Hematopoietic multipotent progenitor cell (in vitro differentiated cells): ENCODE measurements around the gene WDR35. TPM values are rescaled to one million over a fixed set of nuclear protein-coding genes. Genes with fewer than 3 reads are reported as not detected.

Experiments
- DNase-seq, 3 donors: peaks; one replicate each; pipeline ENCODE4 v3.0.0-alpha.2; 2011 to 2015; ENCODE audit warnings: low read depth in 2 of 3, low spot score in 2 of 3
- total RNA-seq: library from RNA; depleted of rRNA; stranded (reverse); fragments of >200 nt; gene quantifications from one replicate; pipeline ENCODE4 v1.2.3, GENCODE V29; 2012

WDR35 gene
- 9.2 TPM for total RNA-seq

- peak; percentile 70 to 77 (median 71) for DNase-seq
These were observed at the start of gene WDR35 for GRCh38 chr2:19989667-19990415. TSS of gene WDR35 (minus strand) at chr2:19990105. CDS start at chr2:19990015, 90 bp downstream.

DNA sequence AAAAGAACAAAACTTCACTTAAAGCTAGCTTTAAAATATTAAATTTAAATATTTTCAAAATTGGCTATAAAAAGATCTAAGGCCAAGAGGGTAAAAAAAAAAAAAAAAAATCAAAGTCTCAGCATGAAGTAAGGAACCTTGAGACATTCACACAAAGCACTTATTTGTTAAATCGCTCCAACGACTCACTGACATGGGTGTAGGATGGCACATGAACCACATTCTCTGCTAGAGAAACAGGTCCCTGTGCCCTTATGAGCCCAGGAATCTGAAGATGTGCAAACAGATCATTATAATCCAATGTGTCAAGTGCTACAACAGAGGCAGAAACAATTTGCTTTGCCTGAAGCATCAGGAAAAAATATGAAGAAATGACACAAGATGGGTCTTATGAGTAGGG is 47.8 kb upstream of the WDR35 start:
- no peak for DNase-seq

DNA sequence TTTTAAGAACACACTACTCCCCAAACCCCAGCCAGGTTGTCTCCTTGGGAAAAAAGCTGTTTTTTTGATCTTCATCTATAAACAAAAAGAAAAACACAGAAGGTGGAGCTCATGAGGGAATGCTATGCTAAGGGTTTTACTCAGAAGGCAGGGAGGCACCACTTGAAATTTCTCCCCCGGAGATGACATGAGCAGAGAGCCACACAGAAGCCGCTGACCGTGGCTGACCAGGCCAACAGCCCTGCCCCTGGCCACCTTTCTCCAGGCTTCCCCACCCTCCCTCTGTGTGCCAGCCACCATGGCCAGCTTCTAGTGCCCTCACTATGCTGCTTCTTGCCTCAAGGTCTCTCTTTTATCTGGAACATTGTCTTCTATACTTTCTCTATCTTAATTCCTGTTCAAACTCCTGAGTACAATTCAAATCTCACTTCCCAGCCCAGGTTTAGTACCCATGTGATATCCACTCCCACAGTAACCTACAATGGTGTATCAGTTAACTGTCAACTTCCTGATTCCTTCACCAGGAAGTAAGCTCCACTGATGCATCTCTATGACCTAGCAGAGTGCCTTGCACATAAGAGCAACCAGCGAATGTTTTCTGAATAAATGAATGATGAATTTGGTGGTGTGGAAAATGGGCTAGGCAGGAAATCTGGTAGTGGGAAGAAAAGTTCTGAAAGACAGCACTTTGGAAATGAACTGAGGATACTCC is 46.2 kb upstream of the WDR35 start:
- DNase-seq = no peak

DNA sequence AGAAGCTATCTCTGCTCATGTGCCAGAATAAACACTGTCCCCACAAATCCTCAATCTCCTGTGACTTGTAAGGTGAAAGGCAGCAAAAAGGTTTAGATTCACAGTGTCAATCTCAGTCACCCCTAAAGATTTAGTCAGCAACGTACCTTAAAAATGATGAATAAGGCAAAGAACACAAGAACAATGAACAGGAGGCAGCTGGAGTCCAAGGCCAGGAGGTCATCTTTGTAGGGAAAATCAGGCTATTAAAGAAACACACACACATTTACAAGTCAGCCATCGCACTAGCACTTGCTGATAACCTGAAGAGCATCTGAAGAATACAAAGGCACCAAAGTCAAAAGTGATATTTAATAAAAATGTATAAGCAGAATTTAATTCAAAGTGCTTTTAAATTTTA is 44.9 kb upstream of the WDR35 start:
- no peak for DNase-seq

DNA sequence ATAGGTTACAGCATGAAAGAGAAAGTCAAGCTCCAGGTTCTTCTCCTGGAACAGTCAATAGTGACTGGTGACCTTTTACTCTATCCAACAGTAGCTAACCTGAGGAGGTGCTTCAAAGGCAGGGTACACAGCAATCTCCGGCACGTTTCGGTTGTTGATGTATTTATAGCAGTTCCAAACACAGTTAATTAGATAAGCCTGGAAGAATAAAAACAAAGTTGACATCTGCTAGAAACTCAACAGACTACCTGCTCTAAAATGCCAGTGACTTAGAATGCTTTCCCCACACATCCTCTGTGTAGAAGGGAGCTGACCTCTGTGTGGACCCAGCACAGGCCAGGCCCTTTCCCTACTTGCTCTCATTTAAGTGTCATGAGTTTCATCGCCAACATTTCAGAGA is 44.3 kb upstream of the WDR35 start:
- no peak for DNase-seq

GRCh38 chr2:20033322-20033721 is 43.4 kb upstream of the WDR35 start:
- DNase-seq = no peak

DNA sequence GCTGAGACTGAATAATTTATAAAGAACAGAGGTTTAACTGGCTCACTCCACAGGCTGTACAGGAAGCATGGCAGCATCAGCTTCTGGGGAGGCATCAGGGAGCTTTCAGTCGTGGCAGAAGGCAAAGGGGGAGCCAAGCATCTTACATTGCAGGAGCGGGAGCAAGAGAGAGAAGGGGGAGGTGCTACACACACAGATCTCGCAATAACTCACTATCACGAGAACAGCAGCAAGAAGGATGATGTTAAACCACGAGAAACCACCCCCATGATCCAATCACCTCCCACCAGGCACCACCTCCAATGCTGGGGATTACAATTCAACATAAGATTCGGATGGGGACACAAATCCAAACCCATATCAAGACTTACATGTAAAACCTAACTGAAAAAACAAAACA is 40.3 kb upstream of the WDR35 start:
- no peak for DNase-seq

DNA sequence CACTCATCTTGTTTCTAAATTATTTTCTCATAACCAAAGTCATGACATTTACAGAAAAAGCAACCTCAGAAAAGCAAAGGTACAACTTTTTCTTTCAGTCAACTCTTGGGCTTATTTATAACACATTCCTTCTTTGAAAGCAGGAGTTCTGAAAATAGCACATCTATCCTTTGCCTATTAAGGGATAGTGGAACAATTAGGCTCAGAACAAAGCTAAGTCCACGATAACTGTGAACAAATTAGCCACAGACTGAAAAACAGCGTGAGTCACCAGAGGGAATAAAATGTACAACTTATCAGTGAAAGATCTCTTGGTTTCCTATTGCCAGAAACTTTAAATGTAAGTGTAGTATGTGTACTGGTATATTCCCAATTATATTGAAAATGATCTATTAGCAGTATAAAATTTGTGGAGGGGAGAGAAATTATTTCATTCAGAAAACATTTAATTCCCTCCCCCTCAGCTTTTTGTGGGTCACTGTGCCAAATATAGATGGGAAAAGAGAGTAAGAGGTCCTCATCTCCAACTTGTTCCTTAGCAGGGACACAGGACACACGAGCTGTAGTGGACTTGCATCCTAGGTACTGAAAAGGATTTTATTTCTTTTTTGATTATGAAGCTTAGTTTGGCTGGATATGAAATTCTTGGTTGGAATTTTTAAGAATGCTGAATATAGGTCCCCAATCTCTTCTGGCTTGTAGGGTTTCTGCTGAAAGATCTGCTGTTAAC is 38.0 kb upstream of the WDR35 start:
- no peak for DNase-seq

DNA sequence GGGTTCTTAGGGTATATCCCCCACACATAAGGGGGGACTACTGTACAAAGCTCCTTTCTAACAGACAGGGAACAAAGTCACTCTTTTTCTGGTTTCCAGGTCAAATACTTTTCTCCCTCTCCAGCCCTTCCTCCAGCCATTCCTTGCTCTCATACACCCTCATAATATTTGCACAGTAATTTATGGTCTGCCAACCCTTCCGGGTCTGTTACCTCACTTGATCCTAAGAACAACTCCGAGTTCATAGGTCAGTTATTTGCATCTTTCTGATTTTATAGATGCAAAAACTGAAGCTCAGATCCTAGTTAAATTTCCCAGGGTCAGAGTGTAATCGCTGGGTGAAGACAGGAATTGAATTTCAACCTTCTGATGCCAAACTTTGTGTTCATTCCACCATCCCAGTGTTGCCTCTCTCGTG is 37.4 kb upstream of the WDR35 start:
- no peak for DNase-seq

- no peak for DNase-seq
These were observed 35.3 kb upstream of the WDR35 start for GRCh38 chr2:20025065-20025786.

DNA sequence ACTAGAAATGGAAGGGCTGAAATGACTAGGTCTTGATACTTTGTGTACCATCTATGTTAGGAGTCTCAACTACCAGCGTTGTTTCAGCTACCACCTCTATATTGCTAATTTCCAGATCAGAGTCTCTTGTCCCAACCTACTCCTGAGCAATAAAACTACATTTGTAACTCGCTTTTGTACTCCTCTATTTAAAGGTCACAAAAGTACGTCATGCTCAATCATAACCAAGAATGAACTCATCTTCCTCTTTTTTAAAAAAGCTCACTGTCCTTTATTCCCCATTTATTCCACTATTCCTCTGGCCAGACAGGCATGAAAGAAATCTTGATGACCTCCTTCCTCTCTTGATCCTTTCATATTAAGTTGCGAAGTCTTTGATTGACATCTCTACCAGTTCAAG is 33.8 kb upstream of the WDR35 start:
- DNase-seq = no peak

DNA sequence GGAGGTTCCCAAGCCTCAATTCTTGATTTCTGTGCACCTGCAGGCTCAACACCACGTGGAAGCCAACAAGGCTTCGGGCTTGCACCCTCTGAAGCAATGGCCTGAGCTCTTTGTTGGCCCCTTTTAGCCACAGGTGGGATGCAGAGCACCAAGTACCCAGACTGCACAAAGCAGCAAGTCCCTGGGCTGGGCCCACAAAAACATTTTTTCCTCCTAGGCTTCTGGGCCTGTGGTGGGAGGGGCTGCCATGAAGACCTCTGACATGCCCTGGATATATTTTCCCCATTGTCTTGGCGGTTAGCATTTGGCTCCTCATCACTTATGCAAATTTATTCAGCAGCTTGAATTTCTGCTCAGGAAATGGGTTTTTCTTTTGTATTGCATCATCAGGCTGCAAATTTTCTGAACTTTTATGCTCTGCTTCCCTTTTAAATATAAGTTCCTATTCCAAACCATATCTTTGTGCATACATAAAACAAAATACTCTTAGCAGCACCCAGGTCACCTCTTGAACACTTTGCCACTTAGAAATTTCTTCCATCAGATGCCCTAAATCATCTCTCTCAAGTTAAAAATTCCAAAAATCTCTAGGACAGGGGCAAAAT is 31.6 kb upstream of the WDR35 start:
- no peak for DNase-seq

GRCh38 chr2:20019747-20020146 is 29.8 kb upstream of the WDR35 start:
- no peak for DNase-seq

GRCh38 chr2:20018601-20019152 is 28.8 kb upstream of the WDR35 start:
- no peak for DNase-seq

GRCh38 chr2:20016346-20016745 is 26.4 kb upstream of the WDR35 start:
- no peak for DNase-seq

DNA sequence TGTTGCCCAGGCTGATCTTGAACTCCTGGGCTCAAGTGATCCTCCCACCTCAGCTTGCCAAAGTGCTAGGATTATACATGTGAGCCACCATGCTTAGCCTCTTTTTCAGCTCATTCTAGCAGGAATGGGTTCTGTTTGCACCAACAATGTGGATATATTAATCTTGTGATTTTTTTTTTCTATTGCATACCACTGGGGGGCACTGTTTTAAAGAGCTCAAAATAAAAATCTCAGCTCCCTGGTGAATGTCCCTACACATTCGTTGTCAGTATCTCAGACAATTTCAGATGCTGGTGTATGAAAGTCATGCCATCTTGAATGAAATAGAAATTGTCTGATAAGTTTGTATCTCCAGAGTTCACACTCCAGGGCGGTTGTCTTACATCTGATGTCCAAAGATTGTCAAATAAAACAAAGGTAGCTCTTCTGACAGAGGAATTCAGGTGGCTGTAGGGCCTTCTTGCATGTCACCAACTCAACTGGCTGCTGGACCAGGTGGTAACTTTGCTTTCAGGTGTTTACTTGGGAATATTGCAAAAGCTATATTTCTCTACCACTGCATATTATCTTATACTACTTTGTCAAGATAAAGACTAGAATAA is 25.7 kb upstream of the WDR35 start:
- peak in 2 of 3 donors; percentile 35 to 70 for DNase-seq

GRCh38 chr2:20013126-20013849 is 23.4 kb upstream of the WDR35 start:
- no peak for DNase-seq

DNA sequence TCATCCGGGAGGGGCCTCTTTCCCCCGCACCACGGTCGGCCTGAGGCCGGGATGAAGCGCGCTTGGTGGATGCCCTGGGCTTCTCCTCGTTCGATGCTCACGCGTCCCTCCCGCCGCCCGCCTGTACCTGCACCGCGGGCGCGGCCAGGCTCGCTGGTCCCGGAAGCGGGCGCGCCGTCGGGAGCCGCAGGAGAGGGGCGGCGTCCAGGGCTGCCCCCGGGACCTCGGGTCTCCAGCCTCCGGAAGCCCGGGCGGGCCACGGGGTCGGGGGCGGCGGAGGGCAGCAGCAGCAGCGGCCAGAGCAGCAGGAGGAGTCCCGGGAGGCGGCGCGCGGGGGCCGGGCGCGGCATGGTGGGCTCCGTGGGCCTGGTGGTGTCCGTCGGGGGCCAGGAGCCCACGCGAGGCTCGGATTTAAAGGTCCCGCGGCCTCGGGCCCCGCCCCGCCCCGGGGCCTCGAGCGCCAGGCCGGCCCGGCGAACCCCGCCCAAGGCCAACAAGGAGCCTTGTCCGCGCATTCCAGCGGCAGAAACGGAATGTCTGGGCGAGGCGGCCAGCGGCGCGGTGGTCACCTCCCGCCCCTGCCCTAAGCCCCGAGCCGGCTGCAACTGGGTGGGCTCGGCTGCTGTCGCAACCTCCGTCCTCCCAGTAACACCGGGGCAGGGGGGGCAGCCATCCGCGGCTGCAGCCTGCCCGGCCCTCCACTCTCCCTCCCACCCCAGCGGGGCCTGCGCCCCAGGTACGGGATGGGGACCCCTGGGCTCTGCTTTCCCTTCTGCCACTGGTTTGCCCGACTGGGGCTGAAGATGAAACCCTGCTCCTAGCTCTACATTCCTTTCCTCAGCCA is 22.6 kb upstream of the WDR35 start, which contains the start of gene MATN3:
Gene MATN3 (minus strand): TSS at position 387 of the 844 bp plus-strand sequence. CDS start 37 bp downstream, at position 350.
- no peak for DNase-seq
